Left hindlimb (tissue), 1 donor: Measurements from ENCODE around the gene ITLN1.
"Not testable (repeated sequence)": the region's sequence is repeated elsewhere in the genome, so short reads cannot be mapped to it uniquely, and the experiment has no call there.

Experiments
- DNase-seq: peaks from one replicate; pipeline ENCODE4 v3.0.0-alpha.2; 2018

Gene ITLN1

DNA sequence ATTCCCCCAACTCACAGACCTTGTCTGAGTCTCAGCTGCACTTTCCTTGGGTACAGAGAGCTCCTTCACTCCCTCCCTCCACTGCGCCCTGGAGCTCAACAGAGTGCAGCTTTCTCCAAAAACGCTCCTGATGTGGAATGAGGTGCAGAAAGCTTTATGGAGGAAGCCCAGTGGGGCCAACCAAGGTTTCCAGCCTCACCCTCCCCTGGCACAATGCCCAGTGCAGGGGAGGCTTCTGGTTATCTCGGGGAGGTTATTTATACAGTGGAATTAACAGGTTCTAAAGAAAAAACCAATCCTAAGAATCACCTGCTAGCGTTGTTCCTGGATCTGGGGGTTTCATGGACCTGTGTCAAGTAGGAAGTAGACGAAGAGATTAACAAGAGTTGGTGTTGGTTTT is at the start of gene ITLN1:
Gene ITLN1 (minus strand): TSS at position 139 of the 400 bp plus-strand sequence. CDS start 303 bp downstream, outside the sequence.
- DNase-seq: no peak

DNA sequence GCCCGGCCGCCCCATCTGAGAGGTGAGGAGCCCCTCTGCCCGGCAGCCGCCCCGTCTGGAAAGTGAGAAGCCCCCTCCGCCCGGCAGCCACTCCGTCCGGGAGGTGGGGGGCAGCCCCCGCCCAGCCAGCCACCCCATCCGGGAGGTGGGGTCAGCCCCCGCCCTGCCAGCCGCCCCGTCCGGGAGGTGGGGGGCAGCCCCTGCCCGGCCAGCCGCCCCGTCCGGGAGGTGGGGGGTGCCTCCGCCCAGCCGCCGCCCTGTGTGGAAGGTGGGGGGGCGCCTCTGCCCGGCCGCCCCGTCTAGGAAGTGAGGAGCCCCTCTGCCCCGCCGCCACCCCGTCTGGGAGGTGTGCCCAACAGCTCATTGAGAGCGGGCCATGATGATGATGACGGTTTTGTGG is 48.3 kb upstream of the ITLN1 start:
- DNase-seq: not testable (repeated sequence)

DNA sequence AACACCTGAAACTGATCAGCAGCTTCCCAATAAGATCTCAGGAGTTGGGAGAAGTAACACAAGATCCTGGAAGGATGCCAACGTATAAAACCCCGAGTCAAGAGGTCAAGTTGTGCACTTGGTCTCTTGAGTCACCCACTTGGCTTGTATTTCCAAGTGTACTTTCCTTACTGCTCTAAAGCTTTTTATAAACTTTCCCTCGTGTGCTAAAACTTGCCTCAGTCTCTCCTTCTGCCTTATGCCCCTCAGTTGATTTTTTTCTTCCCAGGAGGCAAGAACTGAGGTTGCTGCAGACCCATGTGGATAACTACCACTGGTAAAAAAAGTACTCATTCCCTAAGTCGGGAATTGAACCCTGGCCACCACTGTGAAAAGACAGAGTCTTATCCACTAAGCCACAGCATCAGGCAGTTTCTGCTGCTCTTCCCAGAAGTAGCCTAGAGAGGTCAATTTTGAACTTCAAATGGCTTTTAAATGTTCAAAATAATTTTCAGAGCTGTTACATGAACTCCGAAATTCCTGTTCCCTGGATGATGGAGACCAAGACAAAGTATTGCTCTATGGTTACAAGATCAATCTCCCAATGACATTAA is 40.8 kb upstream of the ITLN1 start:
- DNase-seq: no peak

DNA sequence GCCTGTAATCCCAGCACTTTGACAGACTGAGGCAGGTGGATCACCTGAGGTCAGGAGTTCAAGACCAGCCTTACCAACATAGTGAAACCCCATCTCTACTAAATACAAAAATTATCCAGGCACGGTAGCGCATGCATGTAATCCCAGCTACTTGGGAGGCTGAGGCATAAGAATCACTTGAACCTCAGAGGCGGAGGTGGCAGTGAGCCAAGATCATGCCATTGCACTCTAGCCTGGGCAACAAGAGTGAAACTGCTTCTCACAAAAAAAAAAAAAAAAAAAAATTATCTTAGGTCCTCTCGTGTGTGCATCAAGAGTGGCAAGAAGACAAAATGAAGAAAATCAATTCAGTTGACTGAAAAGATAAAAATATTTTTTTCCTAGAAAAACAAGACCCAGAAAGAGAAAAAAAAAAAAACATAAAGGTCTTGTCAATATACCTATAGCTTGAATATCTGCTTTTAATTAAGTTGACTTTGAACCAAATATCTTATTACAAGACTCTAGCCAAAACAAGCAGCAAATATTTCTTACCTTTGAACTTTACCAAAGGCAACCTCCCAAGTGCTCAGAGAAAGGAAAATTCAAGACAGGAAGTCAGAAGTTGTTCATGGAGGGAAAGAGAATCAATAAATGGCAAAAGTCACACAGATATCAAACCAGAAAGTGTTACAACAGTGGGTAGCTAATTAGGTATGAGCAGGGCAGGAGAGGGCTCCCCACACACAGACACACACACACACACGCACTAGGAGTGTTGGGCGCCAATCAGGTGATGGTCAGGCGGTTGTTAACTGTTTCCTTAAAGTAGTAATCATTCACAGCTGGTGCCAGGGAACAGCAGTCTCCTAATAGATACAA is 40.0 kb upstream of the ITLN1 start:
- no peak for DNase-seq

DNA sequence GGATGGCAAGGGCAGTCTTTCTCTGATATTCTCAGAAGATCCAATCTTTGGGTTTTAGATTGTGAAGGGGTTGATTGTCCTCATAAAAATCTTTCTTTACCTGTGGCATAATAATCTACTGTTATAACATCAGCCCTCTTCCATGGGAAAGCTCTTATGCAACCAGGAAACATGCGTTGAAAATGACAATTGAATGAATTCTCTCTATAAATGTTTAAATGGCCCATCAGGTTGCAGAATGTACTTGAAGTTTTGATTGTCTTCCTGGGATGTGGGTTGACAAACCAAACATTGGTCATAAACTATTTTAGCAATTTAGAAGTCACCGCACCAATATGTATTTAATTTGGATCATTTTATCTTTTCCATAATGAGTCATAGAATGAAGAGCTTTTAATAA is 31.7 kb upstream of the ITLN1 start:
- DNase-seq: no peak

DNA sequence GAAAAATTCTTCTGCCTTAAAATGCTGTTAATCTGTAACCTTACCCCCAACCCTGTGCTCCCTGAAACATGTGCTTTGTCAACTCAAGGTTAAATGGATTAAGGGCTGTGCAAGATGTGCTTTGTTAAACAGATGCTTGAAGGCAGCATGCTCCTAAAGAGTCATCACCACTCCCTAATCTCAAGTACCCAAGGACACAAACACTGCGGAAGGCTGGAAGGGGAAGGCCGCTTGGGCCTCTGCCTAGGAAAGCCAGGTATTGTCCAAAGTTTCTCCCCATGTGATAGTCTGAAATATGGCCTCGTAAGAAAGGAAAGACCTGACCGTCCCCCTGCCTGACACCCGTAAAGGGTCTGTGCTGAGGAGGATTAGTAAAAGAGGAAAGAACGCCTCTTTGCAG is 28.2 kb upstream of the ITLN1 start:
- DNase-seq: not testable (repeated sequence)

DNA sequence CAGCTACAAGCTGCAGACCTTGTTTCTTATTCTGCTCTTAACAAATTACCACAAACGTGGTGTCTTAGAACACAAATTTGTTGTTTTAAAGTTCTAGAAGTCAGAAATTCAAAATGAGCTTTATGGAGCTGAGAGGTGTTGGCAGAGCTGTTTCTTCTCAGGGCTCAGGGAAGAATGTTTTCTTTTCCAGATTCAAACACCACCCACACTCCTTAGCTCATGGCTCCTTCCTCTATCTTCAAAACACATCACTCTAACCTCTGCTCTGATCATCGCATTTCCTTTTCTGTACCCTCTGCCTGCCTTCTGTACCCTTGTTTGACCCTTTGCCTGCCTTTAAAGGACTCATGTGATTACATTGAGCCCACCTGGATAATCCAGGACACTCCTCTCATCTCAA is 26.9 kb upstream of the ITLN1 start:
- no peak for DNase-seq

DNA sequence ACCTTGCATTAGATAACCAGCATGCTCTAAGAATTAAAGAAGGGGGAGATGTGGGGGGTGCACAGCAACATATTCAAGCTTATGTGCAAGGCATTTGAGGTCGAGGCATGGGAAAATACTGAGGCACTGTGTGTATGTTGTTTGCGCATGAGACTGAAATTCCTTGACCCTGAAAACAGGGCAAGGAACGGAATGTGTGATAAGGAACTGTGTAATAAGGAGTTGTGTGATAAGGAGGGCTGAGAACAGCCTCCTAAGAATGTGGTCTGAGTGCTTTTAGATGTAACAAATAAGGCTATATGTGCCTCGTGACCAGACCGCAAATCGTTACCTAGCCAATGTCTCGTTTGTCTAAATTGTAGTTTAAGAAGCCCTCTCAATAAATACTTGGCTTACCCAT is 26.5 kb upstream of the ITLN1 start:
- no peak for DNase-seq

DNA sequence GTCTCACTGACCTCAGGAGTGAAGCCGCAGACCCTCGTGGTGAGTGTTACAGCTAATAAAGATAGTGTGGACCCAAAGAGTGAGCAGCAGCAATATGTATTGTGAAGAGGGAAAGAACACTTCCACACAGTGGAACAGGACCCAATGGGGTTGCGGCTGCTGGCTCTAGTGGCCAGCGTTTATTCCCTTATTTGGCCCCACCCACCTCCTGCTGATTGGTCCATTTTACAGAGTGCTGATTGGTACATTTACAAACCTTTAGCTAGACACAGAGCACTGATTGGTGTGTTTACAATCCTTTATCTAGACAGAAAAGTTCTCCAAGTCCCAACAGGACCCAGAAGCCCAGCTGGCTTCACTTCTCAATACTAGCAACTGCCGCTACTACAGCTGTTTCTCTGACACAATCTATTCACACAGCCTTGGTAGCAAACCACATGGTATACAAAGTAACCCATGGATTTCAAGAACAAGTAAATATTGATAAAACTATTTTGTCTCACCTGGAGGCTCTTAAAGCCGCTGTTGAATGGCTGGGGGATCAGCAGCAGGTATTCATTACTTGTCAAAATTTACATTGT is 25.3 kb upstream of the ITLN1 start:
- no peak for DNase-seq

DNA sequence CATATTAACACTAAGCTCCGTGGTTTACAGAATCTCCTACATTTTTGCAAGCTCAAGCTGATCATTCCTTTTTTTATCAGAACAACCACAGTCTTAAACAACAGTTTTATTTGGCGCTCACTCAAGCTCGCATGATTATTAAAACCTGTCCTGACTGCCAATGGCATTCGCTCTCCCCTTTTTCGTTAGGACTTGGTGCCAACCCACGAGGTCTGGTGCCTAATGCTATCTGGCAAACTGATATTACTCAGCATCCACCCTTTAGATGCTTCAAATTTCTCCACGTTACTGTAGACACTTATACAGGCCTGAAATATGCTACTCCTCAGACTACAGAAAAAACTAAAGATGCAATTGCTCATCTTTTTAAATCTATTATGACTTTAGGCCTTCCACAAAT is 23.0 kb upstream of the ITLN1 start:
- no peak for DNase-seq

DNA sequence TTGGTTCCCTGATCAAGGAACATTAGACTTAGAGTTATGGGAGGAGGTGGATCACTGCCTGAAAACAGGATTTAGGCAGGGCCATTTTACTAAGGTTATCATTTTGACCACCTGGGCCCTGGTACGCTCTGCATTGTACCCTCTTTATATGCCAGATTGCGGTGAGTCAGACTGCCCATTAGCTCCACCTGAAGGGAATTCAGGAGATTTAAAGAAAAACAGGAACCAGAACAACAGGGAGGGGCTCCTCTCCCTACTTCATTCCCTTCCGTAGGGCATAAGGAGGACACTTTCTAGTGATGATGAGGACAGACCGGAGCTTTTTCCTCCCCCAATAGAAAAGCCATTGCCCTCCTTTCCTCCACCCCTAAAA is 20.6 kb upstream of the ITLN1 start:
- DNase-seq: no peak

DNA sequence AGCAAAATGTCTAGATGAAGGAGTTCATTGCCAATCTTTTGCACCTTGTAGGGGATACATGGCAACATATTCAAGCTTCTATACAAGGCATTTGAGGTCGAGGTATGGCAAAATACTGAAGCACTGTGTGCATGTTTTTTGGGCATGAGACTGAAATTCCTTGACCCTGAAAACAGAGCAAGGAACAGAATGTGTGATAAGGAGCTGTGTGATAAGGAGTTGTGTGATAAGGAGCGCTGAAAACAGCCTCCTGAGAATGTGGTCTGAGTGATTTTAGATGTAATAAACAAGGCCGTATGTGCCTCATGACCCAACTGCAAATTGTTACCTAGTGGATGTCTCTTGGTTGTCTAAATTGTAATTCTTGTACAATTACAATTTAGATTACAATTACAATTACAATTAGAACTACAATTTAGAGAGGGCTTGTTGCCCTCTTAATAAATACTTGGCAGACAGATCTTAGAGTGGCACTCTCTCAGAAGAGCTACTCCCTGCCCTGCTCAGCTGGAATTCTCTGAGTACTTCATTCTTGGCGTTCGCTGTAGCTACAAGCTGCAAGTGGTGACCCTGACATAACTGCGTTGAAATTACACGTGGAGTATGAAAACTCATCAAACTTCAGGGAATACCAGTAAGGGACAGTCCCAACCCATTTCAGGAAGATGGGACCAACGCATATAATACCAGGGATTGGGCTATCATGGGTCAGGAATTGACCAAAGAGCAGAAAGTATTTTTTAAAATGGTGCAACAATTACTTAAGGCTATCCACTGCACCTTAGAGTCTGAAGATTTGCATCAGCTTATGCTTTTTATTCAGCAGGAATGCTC is 20.0 kb upstream of the ITLN1 start:
- DNase-seq: no peak

DNA sequence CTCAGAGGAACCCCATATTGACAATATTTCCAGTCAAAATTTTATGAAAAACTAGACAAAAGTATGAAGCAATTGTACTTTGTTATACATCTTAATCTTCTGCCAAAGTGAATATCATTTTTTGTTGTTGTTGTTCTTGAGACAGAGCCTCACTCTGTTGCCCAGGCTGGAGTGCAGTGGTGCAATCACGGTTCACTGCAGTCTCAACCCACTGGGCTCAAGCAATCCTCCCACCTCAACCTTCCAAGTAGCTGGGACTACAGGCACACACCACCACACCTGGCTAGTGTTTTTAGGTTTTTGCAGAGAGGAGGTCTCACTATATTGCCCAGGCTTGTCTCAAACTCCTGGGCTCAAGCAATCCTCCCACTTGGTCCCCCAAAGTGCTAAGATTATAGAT is 17.3 kb upstream of the ITLN1 start:
- DNase-seq: not testable (repeated sequence)

DNA sequence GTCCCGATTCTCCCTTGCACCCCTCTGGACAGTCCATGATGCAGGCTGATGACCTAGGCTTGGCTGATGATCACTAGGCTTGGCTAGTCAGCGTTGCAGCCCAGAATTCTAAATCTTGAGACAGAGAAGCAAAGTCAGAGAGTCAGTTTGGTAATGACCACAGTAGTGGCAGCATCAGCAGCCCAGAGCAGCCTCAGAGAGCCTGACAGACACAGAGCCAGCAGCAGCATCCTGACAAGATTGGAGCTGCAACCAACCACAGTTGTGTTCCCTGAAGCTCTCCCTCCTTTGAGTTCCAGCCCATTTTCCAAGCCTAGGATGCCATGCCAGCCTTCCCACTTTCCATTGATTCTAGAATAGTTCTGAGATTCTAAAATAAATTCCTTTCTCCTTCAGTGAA is 16.8 kb upstream of the ITLN1 start:
- DNase-seq: no peak

DNA sequence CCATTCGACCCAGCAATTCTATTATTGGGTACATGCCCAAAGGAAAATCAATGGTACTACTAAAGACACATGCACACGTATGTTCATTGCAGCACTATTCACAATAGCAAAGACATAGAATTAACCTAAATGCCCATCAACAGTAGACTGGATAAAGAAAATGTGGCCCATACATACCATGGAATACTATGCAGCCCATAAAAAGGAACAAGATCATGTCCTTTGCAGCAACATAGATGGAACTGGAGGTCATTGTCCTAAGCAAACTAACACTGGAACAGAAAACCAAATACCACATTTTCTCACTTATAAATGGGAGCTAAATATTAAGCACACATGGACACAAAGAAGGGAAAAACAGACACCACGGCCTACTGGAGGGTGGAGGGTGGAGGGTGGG is 15.7 kb upstream of the ITLN1 start:
- DNase-seq: not testable (repeated sequence)

DNA sequence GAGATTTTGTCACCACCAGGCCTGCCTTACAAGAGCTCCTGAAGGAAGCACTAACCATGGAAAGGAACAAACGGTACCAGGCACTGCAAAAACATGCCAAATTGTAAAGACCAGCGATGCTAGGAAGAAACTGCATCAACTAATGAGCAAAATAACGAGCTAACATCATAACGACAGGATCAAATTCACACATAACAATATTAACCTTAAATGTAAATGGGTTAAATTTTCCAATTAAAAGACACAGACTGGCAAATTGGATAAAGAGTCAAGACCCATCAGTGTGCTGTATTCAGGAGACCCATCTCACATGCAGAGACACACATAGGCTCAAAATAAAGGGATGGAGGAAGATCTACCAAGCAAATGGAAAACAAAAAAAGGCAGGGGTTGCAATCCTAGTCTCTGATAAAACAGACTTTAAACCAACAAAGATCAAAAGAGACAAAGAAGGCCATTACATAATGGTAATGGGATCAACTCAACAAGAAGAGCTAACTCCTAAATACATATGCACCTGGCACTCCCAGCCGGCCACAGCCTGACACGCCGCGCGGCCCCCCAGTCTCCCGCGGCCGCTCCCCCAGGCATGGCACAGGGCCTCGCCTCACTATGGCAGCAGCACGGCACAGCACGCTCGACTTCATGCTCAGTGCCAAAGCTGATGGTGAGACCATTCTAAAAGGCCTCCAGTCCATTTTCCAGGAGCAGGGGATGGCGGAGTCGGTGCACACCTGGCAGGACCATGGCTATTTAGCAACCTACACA is 9.6 kb upstream of the ITLN1 start:
- not testable (repeated sequence) for DNase-seq

DNA sequence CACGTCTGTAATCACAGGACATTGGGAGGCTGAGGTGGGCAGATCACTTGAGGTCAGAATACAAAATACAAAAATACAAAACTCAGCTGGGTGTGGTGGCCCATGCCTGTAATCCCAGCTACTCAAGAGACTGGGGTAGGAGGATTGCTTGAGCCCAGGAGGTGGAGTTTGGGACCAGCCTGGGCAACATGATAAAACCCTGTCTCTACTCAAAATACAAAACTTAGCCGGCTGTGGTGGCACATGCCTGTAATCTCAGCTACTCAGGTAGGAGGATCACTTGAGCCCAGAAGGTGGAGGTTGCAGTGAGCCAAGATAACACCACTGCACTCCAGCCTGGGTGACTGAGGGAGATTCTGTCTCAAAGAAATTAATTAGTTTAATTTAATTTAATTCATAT is 6.5 kb upstream of the ITLN1 start:
- DNase-seq: no peak

DNA sequence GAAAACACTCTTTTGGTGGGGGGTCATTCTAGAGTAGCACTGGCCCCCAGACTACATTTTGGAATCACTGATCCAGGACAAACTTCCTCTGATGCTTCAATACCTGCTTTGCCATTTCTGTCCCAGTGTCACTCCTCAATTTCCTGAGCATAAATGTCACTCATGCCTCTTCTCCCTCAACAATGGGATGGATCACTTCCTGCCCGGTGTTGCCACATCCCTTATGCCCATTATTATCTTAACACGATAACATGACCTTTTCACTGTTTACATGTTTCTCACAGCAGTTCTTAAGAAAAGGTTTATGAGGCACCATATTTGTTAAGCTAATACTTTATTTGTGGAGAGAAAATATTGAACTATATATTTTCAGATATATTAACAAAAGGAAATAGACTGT is 3.9 kb upstream of the ITLN1 start:
- DNase-seq: no peak

DNA sequence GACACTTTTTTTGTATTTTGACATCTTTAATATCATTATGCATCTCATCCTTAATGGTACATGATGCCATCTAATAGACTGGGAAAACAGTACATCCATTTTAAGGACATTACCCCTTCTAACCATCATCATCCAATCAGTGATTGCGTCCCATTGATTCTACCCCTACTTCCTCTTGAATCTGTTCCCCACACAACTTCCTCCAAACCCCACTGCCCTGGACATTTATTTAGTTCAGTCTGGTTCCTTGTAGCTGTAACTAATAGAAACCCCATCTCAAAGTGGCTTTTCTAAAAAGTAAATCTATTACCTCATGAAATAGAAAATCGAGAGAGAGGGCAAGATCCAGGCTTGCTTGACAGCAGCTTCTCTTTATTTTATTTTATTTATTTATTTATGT is 2.1 kb upstream of the ITLN1 start:
- DNase-seq: no peak

DNA sequence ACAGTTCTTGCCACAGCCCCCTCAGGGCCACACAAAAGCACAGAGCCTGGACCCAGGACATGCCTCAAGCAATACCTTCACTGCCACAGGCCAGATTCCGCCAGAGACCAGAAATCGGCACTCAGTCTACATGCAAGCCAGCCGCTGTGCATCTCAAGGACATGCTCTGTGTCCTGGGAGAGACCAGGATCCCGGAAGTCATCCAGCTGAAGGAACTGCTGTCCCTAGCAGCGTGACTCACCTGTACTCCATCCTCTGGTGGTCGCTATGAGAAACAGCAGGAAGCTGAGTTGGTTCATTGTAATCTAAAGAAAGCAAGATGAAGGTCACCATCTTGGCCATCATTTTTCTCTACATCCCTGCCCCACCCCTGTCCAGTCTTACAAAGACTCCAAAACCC is 401 bp downstream of the ITLN1 start:
- DNase-seq: no peak

DNA sequence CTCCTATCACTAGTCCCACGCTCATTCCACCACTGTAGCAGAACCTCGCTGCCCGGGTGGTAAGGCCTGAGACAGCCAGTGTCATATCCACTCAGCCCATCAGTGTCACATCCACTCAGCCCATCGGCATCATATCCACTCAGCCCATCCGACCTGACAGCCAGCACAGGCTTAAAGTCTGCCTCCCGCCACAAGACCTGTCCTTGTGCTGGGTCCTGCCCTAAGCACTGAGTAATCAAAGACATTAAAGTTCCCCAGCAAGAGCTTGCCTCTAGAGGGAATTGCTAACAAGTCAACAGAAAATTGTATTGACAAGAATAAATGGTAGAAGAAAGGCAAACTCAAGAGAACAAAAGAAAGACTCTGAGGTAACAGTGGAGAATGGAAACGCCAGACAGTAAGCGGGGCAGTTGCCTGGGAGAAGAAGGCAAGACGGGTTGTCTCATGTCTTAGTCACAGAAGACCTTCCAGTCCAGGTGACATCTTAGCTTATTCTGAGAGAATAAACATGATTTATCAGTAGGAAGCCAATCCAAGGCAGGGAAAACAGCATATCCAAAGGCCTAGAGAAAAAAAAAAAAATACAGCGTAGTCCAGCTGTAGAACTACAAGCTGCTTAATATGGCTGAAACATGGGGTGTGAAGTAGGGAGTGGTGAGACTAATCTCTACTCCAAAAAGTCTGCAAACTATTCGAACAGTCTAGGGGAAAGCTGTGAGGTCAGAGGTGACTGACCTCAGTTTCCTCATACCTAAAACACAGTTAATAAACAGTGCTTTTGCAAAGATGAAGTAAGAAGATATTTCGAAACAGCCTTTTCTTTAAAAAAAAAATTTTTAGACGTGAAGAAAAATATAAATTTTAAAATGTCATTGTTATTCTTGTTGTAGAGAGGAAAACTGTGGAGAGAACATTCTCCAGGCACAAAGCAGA is 1.1 kb downstream of the ITLN1 start:
- no peak for DNase-seq
